ENCODE results near the gene PLA2G7.
A peak's percentile ranks its signal among the peaks of the same experiment; 100 is the strongest.
"Not testable (repeated sequence)": the region's sequence is repeated elsewhere in the genome, so short reads cannot be mapped to it uniquely, and the experiment has no call there.

PLA2G7 gene

DNA sequence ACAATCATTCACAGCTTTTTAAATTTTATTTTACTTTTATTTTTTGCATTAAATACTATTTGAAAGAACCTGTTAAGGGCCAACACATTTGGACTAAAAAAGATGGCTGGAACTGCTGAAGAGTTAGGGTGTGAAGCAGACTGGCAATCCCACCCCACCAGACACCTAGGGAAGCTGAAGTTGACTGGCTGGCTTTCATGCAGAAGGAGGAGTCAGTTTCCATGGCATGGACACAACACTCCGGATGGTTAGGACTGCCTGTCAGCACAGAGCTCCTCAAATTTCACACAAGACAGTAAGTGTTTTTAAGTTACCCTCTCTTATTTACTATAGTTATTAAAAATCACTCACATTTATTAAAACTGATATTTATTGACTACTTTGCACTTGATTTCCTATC is 11.5 kb upstream of the PLA2G7 start, which contains the start of gene ANKRD66:
ANKRD66 (plus strand) TSS at position 238 of the 400 bp plus-strand sequence. CDS start 5,016 bp downstream, outside the sequence.
- no peak for DNase-seq

DNA sequence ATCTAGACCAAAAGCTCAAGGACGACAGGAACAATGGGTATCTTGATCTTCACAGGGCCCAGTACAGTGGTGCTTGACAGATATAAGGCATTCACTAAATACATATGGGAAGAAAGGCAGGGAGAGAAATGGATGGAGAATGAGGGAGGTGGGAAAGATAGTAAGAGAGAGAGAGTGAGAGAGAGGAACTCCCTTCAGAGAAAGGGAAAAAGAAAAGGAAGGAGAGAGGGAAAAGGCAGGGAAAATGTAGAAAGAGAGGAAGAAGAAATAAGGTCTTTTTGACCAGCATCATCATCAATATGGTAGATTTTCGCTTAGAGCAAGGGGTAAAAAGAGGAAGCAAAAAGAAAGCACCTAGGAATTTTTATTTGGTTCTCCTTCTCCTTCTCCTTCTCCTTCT is 10.8 kb upstream of the PLA2G7 start:
- DNase-seq = no peak

- not testable (repeated sequence) for DNase-seq
These were observed 9.1 kb upstream of the PLA2G7 start for GRCh38 chr6:46744159-46744725.

DNA sequence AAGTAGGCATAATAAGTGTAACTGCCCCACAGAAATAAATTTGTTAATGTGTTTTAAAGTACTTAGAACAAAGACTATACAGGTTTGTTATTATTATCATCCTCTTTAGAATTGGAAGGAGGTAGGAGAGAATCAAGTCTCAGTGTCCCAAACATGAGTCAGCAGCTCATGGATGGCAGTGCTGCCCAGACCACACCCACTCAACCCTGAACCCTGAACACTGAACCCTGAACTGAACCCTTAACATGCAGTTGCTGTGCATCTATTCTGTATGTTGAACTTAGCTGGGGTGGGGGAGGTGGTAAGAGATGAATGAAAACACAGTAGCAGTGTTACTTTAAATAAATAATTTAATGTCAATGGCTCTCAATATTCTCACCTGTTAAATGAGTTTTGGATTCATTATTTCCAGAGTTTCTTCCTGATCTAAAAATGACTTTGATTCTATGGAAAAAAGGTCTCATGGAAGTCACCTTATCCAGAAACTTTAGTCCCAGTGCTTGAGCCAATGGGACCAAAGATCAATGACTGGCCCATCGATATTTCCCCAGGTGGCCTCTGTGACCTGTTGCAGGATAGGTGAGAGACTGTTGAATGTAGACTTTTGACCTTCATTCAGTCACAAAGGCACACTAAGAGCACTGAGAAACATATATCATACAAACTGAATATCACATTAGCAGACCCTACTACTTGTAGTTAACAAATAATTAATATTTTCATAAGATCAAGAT is 8.4 kb upstream of the PLA2G7 start:
- DNase-seq = no peak

DNA sequence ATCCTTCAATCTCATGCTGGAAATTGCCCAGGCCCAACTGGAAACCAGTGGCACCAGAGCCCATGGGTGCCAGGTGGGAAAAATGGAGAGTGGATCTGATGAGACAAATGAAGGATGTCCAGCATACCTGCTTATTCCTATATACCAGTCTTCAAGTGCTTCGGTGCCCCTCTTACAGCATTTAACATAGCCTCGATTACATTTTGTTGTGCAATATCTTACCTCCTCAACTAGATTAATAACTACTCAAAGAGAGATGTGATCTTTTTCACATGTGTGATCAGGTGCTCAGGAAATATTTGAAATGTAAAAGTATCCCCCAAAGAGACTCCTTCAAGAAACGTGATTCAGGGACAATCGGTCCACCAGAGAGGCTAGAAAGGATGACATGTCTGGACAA is 6.7 kb upstream of the PLA2G7 start:
- DNase-seq = no peak

DNA sequence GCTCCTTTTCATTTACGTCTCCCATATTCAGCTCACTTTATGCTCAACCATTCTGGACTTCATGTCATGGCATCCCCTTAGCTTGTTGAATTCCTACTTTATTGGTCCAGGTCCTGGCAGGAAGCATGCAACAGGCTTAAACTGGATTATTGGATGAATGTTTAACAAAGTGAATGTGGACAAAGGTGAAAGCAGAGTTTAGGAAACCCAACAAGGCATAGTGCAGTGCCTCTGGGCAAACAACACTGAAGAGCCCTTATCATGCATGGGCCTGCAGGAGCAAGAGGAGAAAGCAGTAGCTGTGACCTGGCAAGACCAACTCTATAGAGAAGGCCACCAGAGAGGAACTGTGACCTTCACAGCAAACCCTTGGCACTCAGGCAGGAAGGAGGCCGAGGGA is 6.3 kb upstream of the PLA2G7 start:
- no peak for DNase-seq

DNA sequence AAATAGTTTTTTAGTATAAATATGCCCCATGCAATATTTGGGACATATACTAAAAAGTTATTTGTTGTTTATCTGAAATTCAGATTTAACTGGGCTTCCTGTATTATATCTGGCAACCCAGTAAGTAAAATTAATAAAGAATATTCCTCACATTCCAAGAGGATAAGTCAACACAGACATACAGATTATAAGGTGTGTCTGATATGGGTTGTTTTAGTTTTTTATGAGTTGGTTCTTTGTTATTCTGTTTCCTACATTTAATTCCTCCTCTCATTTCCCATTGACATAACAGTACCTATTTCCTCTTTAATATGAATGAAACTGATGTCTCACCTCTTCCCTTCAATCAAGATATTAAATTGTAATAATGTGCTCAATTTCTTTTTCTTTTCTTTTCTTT is 1.7 kb upstream of the PLA2G7 start:
- no peak for DNase-seq

DNA sequence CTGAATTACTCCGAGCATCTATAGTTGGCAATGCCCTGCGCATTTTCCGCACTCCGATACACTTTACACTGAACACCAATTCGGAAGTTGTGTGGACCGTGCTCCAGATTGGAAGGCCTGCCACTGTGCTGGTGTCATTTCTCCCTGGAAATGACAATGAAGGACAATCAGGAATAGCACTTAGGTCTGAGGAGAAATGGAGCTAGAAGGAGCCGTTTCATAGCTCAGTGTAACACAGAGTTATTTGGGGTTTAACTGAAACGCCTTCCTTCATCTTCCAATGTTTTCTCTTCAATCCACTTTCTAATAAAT is 501 bp upstream of the PLA2G7 start:
- DNase-seq = no peak

GRCh38 chr6:46733341-46733801 is 1.8 kb downstream of the PLA2G7 start:
- DNase-seq = no peak

- no peak for DNase-seq
These were observed 4.2 kb downstream of the PLA2G7 start for GRCh38 chr6:46730921-46731461.

GRCh38 chr6:46729787-46730326 is 5.3 kb downstream of the PLA2G7 start:
- DNase-seq = no peak

- no peak for DNase-seq
These were observed 14.8 kb downstream of the PLA2G7 start for GRCh38 chr6:46720401-46720800.

- no peak for DNase-seq
These were observed 16.1 kb downstream of the PLA2G7 start for GRCh38 chr6:46719099-46719498.

DNA sequence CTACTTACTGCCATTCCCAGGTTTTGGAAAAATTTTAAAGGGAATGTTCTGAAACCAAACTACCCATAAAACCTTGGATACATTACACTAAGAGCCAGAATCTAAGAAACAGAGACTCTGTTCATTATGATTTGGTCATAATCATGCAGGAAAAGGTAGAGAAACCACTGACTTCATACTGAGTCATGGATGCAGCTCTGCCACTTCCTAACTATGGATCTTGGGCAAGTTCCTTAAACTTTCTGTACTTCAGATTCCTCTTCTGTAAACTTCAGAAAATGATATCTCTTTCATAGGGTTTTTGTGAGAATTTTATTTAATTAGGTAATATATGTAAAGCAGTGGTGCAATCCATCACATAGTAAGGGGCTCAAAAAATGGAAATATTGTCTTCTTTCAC is 20.0 kb downstream of the PLA2G7 start:
- no peak for DNase-seq

DNA sequence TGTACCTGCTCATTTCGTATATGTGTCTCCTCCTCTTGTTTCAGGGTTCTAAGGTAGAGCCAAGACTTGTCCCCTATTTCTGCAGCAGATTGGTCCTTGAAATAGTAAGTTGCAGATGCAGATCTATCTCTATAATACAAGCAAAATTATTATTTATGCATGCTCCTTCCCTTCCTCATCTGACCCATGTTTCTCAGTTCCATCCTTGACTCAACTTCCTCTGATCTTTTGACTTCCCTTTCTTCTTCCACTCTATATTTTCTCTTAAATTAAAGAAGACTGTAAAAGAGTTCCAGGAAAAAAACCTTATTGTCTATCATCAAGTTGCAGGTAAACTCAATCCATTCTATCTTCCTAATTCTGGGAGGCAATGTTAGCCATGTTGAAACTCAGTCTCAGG is 23.7 kb downstream of the PLA2G7 start:
- no peak for DNase-seq

DNA sequence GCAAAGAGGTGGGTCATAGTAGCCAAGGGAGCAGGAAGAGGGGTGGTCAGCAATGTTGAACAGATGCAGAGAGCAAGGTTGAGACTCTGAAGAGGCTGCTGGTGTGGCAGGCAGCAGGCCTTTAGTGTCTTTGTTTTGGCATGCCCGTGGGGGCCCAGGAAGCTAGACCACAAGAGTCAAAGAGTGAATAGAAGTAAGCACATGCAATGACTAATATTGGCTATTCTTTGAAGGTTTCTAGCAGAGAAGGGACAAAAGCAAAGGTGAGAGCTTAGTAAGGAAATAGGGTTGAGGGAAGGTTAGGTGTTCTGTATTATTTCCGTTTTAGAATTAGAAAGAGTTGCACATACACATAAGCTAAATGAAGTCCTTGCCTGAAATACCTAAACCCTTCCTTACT is 28.7 kb downstream of the PLA2G7 start:
- no peak for DNase-seq

DNA sequence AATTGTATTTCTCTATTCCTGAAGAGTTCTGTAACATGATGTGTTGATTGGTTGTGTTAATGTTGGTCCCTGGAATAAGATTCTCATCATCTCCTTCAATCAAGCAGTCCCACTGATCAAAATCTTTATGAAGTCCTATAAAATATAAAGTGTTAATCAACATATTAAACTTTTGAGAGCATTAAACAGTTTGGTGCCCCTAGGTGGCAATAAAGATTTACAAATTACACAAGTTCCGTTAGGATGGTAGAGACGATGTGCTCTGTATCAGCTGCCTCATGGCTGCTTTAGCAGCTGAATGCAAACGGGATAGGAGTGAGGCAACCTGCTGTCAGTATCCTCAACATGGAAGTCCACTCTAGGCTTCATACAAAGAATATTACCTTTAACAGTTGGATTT is 30.6 kb downstream of the PLA2G7 start:
- DNase-seq = peak; percentile 40

DNA sequence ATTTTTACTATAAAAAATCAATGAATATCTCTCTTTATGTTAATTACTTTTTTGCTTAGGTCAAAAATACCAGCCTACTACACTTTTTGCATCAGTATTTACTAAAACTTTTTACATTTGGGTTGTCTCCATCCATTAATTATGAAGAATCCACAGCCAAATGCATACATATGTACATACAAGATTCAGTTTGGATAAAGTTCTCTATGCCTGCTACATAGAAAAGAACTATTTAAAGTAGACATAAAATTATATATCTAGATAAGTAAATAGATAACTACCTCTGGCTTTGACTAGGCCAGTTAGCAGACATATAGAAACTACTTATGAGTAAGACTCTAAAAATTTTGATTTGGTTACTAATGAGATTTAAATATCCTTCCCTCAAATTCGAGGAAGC is 35.2 kb downstream of the PLA2G7 start:
- DNase-seq = no peak

GRCh38 chr6:46690911-46691451 is 44.2 kb downstream of the PLA2G7 start:
- DNase-seq = no peak

DNA sequence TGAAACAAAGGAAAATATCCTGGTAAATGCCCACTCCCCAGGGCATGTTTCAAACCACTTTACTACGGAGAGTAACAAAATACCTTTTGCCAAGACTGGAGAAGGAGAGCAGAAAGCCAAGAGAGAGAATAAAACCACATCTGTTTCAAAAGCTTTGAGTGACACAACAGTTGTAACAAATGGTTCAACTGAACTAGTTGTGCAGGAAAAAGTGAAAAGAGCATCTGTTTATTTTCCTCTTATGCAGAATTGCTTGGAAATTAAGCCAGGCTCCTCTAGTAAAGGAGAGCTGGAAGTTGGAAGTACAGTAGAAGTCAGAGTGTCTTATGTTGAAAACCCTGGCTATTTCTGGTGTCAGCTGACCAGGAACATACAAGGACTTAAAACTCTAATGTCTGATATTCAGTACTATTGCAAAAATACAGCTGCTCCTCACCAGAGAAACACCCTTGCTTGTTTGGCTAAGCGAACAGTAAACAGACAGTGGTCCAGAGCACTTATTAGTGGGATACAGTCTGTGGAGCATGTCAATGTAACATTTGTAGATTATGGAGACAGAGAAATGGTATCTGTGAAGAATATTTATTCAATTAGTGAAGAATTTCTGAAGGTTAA is 44.9 kb downstream of the PLA2G7 start:
- no peak for DNase-seq

DNA sequence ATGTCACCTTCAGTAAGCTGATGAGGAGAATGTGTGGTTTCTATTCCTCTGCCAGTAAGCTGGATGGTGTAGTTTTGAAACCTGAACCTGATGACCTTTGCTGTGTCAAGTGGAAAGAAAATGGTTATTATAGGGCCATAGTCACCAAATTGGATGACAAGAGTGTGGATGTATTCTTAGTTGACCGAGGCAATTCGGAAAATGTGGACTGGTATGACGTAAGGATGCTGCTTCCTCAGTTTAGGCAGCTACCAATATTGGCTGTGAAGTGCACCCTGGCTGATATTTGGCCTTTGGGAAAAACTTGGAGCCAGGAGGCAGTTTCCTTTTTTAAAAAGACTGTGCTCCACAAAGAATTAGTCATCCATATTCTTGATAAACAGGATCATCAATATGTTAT is 45.5 kb downstream of the PLA2G7 start:
- no peak for DNase-seq

GRCh38 chr6:46688966-46689335 is 46.2 kb downstream of the PLA2G7 start:
- no peak for DNase-seq

DNA sequence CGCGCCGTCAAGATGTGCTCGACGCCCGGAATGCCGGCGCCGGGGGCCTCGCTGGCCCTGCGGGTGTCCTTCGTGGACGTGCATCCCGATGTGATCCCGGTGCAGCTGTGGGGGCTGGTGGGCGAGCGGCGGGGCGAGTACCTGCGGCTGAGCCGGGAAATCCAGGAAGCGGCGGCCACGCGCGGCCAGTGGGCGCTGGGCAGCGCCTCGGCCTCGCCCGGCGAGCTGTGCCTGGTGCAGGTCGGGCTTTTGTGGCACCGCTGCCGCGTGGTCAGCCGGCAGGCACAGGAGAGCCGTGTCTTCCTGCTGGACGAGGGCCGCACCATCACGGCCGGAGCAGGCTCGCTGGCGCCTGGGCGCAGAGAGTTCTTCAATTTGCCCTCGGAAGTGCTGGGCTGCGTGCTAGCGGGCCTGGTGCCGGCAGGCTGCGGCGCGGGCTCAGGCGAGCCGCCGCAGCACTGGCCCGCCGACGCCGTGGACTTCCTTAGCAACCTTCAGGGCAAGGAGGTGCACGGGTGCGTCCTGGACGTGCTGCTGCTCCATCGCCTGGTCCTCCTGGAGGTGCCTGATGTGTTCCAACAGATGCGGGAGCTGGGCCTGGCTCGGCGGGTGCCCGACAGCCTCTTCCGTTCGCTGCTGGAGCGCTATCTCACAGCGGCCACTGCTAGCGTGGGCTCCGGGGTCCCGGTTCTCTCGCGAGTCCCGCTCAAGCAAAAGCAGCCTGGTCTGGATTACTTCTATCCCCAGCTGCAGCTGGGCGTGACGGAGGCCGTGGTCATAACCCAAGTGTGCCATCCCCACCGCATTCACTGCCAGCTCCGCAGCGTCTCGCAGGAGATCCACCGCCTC is 46.8 kb downstream of the PLA2G7 start:
- no peak for DNase-seq

All from NCI-H345 (cell line).